ENCODE data around the gene COG7.

Gene COG7

GRCh38 chr16:23355106-23355670 lies 97.8 kb downstream of the COG7 start:
- Histone ChIP-seq H3K4me2 (no peak overlapping the region), H3K9ac (no peak overlapping the region), H4K20me1 (no peaks in the 10 kb centered on the region), H3K36me3 (no peaks in the 10 kb centered on the region), H3K27ac (no peak overlapping the region), H3K27me3 (no peaks in the 10 kb centered on the region), H3K4me3 (no peak overlapping the region), H3K4me1 (no peaks in the 10 kb centered on the region), H3K9me3 (no peaks in the 10 kb centered on the region)
- no peak for TF ChIP-seq Cebpa-rat (IDR thresholded peaks at IDR 0.05)

DNA sequence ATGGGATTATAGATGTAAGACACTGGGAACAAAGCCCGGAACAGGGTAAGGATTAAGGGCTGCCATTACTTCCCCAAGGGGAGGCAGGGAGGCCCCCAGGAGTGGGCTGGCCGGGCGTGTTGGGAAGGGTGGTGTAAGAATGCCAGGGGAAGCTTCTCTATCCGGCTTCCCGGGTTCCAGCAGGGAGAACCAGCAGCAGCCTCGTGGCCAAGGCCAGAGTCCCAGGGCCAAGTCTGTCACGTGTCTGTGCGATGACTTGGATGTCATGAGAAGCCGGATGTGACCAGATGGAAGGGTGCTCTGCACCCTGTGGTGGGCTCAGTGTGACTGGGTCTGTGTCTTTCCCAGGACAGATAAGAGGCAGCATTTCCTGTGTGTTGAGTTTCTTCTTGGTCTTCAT lies 98.7 kb downstream of the COG7 start:
- Histone ChIP-seq H3K4me3 (no peak overlapping the region), H3K27ac (no peak overlapping the region), H3K9me3 (no peaks in the 10 kb centered on the region), H3K4me2 (no peak overlapping the region), H3K36me3 (no peaks in the 10 kb centered on the region), H3K27me3 (no peaks in the 10 kb centered on the region), H3K9ac (no peak overlapping the region), H3K4me1 (no peaks in the 10 kb centered on the region), H4K20me1 (no peaks in the 10 kb centered on the region)
- no peak for TF ChIP-seq Cebpa-rat (IDR thresholded peaks at IDR 0.05)

- H3K27me3 ChIP-seq, result no peaks in the 10 kb centered on the region
- no peak overlapping the region for H3K27ac ChIP-seq
- no peaks in the 10 kb centered on the region for H3K9me3 ChIP-seq
- no peaks in the 10 kb centered on the region for H3K36me3 ChIP-seq
- no peaks in the 10 kb centered on the region for H3K4me1 ChIP-seq
- TF ChIP-seq Cebpa-rat (IDR thresholded peaks at IDR 0.05), result no peak
- no peak overlapping the region for H3K4me2 ChIP-seq
- H3K4me3 ChIP-seq, result no peak overlapping the region
- H4K20me1 ChIP-seq, result no peaks in the 10 kb centered on the region
- H3K9ac ChIP-seq, result no peak overlapping the region
Observed at GRCh38 chr16:23353440-23353839, 99.5 kb downstream of the COG7 start.

DNA sequence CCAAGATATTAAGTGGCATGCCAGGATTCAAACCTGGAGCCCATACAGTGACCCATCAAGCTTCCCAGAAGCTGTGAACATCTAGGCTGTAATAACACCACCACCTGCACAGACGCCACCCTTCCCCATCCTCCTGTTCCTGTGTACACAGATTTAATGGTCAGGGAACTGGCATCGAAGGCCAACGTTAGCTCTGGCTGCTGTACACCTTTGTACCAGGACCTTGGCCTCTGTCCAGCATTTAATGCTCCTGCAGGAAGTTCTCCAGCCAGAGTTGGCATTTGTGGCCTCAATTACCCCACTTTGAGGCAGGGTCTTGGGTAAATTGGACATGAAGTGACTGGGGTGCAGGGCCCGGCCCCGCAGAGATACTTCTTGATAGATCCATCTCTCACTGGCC lies 101.6 kb downstream of the COG7 start:
- no peaks in the 10 kb centered on the region for H3K9me3 ChIP-seq
- H3K9ac ChIP-seq, result no peak overlapping the region
- no peaks in the 10 kb centered on the region for H3K27me3 ChIP-seq
- no peaks in the 10 kb centered on the region for H4K20me1 ChIP-seq
- no peak overlapping the region for H3K27ac ChIP-seq
- no peak for TF ChIP-seq Cebpa-rat (IDR thresholded peaks at IDR 0.05)
- H3K4me1 ChIP-seq, result no peaks in the 10 kb centered on the region
- H3K4me3 ChIP-seq, result no peak overlapping the region
- H3K36me3 ChIP-seq, result no peaks in the 10 kb centered on the region
- H3K4me2 ChIP-seq, result no peak overlapping the region

DNA sequence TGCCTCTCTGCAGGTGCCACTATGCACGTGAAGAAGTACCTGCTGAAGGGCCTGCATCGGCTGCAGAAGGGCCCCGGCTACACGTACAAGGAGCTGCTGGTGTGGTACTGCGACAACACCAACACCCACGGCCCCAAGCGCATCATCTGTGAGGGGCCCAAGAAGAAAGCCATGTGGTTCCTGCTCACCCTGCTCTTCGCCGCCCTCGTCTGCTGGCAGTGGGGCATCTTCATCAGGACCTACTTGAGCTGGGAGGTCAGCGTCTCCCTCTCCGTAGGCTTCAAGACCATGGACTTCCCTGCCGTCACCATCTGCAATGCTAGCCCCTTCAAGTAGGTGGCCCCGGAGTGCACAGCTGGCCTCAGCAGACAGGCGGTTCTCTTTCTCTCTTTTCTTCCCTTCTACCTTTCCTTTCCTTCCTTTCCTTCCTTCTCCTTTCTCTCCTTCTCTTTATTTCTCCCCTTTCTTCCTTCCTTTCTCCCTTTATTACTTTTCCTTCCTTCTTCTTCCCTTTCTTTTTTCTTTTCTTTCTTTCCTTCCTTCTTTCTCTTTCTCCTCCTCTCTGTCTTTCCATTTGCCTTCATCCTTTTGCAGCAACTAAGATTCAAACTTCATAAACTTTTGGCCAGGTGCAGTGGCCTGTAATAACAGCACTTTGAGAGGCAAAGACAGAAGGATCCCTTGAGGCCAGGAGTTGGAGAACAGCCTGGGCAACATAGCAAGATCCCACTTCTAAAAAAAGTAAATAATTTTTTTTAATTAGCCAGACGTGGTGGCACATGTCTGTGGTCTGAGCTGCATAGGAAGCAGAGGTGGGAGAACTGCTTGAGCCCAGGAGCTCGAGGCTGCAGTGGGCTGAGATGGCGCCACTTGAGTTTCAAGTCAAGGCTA lies 104.2 kb downstream of the COG7 start:
- no peaks in the 10 kb centered on the region for H3K27me3 ChIP-seq
- TF ChIP-seq Cebpa-rat (IDR thresholded peaks at IDR 0.05), result no peak

GRCh38 chr16:23345237-23345636 lies 107.8 kb downstream of the COG7 start:
- Histone ChIP-seq H3K4me1 (no peaks in the 10 kb centered on the region), H3K4me2 (no peak overlapping the region), H4K20me1 (no peaks in the 10 kb centered on the region), H3K36me3 (no peaks in the 10 kb centered on the region), H3K9ac (no peak overlapping the region), H3K27ac (no peak overlapping the region), H3K27me3 (no peaks in the 10 kb centered on the region), H3K9me3 (no peaks in the 10 kb centered on the region), H3K4me3 (no peak overlapping the region)
- TF ChIP-seq Cebpa-rat (IDR thresholded peaks at IDR 0.05), result no peak

More for the DNA sequence above, 104.2 kb downstream of the COG7 start:
- no peaks in the 10 kb centered on the region for H4K20me1 ChIP-seq
- H3K9ac ChIP-seq, result no peak overlapping the region
- no peaks in the 10 kb centered on the region for H3K4me1 ChIP-seq
- H3K27ac ChIP-seq, result no peak overlapping the region
- no peak overlapping the region for H3K4me2 ChIP-seq
- H3K36me3 ChIP-seq, result no peaks in the 10 kb centered on the region
- no peaks in the 10 kb centered on the region for H3K9me3 ChIP-seq
- no peak overlapping the region for H3K4me3 ChIP-seq

GRCh38 chr16:23343643-23344612 lies 109.1 kb downstream of the COG7 start:
- Histone ChIP-seq H3K4me2 (no peak overlapping the region), H4K20me1 (no peaks in the 10 kb centered on the region), H3K4me3 (no peak overlapping the region), H3K27ac (no peak overlapping the region), H3K27me3 (no peaks in the 10 kb centered on the region), H3K9me3 (no peaks in the 10 kb centered on the region), H3K9ac (no peak overlapping the region), H3K36me3 (no peaks in the 10 kb centered on the region), H3K4me1 (no peaks in the 10 kb centered on the region)
- TF ChIP-seq Cebpa-rat (IDR thresholded peaks at IDR 0.05), result no peak

DNA sequence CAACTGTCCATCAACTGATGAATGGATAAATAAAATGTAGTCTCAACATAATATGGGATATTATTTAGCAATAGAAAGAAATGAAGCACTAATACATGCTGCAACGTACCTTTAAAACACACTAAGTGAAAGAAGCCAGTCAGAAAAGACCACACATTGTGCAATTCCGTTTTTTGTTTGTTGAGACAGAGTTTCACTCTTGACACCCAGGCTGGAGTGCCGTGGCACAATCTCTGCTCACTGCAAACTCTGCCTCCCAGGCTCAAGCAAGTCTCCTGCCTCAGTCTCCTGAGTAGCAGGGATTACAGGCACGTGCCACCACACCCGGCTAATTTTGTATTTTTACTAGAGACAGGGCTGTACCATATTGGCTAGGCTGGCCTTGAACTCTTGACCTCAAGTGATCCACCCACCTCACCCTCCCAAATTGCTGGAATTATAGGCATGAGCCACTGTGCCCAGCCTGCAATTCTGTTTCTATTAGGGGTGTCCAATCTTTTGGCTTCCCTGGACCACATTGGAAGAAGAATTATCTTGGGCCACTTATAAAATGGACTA lies 110.8 kb downstream of the COG7 start:
- no peaks in the 10 kb centered on the region for H3K36me3 ChIP-seq
- H3K4me1 ChIP-seq, result no peaks in the 10 kb centered on the region
- TF ChIP-seq Cebpa-rat (IDR thresholded peaks at IDR 0.05), result no peak
- no peak overlapping the region for H3K9ac ChIP-seq
- no peaks in the 10 kb centered on the region for H3K9me3 ChIP-seq
- H4K20me1 ChIP-seq, result no peaks in the 10 kb centered on the region
- no peak overlapping the region for H3K4me2 ChIP-seq
- H3K27me3 ChIP-seq, result no peaks in the 10 kb centered on the region
- no peak overlapping the region for H3K4me3 ChIP-seq
- H3K27ac ChIP-seq, result no peak overlapping the region

DNA sequence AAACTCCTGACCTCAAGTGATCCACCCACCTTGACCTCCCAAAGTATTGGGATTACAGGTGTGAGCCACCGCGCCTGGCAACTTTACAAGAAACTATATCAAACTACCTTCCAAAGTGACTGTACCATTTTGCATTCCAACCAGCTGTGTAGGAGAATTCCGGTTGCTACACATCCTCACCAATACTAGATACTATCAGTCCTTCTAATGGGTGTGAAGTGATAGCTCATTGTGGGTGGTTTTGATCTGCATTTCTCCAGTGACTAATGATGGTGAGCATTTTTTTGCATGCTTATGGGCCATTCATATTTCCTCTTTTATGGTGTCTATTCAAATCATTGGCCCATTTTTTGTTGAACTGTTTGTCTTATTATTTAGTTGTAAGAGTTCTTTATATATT lies 113.2 kb downstream of the COG7 start:
- no peaks in the 10 kb centered on the region for H3K27me3 ChIP-seq
- no peaks in the 10 kb centered on the region for H4K20me1 ChIP-seq
- no peak for TF ChIP-seq Cebpa-rat (IDR thresholded peaks at IDR 0.05)
- no peaks in the 10 kb centered on the region for H3K9me3 ChIP-seq
- no peak overlapping the region for H3K9ac ChIP-seq
- H3K4me3 ChIP-seq, result no peak overlapping the region
- no peaks in the 10 kb centered on the region for H3K36me3 ChIP-seq
- no peak overlapping the region for H3K4me2 ChIP-seq
- no peaks in the 10 kb centered on the region for H3K4me1 ChIP-seq
- no peak overlapping the region for H3K27ac ChIP-seq
